GM12892 (cell line): ENCODE measurements around the gene SCYGR3.

Source experiments
- DNase-seq: peaks from one replicate; pipeline ENCODE4 v3.0.0; 2011; ENCODE audit not compliant: insufficient read length
- FAIRE-seq: peaks from 2 replicates; lab custom pipeline; 2011; peaks lifted over from hg19 to GRCh38; lab: Jason Lieb, UNC
- POLR2A ChIP-seq: IDR thresholded peaks from 2 replicates; pipeline ENCODE4 v1.6.1; 2011; ENCODE audit warnings: low read depth, low read length, control low read depth
- POLR2AphosphoS5 ChIP-seq: IDR thresholded peaks from 2 replicates; pipeline ENCODE4 v1.6.1; 2011; ENCODE audit warnings: low read depth, low read length, control low read depth
- TAF1 ChIP-seq: IDR thresholded peaks from 2 replicates; pipeline ENCODE4 v1.6.1; 2011; ENCODE audit warnings: low read depth, mild to moderate bottlenecking, control low read depth, low read length, borderline replicate concordance

Gene SCYGR3

DNA sequence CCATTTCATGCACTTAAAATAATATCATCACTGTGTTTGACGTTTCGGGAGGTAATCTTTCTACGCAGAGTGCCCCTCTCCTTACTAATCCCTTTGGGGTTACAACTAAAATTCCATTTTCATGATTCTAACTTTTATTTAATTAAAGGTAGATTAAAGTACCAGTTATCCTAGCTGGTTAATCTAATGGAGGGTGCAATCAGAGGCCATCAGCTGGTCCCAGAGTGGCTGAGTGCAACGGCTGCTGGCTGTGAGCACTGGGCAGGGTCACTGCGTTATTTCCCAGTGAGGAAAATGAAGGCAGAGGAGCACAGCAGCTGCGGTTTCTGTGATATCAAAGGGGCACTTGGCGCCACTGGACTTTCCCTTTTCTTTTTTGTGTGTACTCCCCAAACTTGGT lies 14.8 kb upstream of the SCYGR3 start:
- TF ChIP-seq POLR2AphosphoS5 (no peak), TAF1 (no peak), POLR2A (no peak)
- FAIRE-seq (no peak), DNase-seq (no peak)

DNA sequence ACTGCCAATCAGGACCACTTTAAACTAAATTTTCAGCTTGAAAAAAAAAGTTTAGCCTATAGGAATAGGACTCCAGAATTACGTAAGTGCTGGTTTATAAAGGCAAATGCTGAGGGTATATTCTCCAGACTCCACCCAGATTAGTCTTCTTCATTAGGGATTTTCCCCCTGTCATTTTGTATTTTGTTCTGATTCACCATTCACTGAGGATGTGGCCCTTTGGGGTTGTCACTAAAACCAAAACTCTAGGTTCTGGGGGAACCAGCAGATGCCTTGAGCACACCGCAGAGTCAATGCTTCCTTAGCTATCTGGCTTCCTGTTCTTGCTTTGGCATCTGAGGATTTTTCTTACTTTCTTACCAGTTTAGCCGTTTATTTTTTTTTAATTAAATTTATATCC lies 13.1 kb upstream of the SCYGR3 start:
- DNase-seq (no peak), FAIRE-seq (peak; percentile 79)
- TF ChIP-seq POLR2A = no peak
- no peak for TF ChIP-seq TAF1
- TF ChIP-seq POLR2AphosphoS5 = no peak

DNA sequence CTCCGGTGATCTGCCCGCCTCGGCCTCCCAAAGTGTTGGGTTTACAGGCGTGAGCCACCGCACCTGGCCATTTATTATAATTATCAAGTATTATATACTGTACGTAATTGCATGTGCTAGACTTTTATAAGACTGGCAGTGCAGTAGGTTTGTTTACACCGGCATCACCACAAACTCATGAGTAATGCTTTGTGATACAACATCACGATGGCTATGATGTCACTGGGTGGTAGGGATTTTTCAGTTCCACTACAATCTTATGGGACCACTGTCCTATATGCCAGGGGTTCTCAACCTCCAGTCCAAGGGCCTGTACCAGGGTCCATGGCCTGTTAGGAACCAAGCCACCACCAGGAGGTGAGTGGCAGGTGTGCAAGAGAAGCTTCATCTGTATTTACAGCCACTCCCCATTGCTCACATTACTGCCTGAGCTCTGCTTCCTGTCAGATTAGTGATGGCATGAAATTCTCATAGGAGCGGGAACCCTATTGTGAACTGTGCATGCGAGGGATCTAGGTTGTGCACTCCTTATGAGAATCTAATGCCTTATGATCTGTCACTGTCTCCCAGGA lies 12.0 kb upstream of the SCYGR3 start:
- DNase-seq = no peak
- no peak for TF ChIP-seq TAF1
- no peak for TF ChIP-seq POLR2A
- FAIRE-seq = no peak

DNA sequence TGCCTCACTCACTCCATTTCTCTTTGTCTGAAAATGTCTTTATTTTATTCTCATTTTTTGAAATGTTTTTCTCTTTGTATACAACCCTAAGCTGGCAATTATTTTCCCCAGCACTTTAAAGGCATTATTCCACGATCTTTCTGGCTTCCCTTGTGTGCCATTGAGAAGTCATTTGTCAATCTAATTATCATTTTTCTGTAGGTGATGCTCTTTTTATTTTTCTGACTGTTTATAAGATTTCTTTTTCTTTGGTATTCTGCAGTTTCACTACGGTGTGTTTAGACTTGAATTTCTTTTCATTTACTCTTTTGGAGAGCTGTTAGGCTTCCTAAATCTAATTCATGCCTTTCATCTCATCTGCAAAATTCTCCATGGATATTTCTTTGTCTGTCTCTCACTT lies 10.8 kb upstream of the SCYGR3 start:
- FAIRE-seq (no peak), DNase-seq (no peak)
- TF ChIP-seq POLR2AphosphoS5 = no peak

DNA sequence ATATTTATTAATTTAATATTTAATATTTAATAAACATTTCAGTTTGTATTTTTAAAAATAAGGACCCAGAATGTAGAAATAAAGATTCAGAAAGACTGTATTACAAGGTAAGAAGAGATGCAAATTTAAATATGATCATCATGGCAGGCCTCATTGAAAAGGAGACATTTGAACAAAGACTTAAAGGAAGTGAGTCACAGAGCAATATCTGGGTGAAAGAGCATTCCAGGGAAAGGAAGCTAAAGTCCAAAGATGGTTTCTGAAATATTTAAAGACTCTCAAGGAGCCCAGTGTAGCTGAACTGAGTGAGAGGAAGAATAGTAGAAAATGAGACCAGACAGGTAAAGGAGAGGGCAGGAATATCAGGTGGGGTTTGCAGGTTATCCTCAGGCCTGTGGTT lies 8.6 kb upstream of the SCYGR3 start:
- FAIRE-seq (no peak), DNase-seq (no peak)
- TF ChIP-seq POLR2AphosphoS5 (no peak), TAF1 (no peak), POLR2A (no peak)

DNA sequence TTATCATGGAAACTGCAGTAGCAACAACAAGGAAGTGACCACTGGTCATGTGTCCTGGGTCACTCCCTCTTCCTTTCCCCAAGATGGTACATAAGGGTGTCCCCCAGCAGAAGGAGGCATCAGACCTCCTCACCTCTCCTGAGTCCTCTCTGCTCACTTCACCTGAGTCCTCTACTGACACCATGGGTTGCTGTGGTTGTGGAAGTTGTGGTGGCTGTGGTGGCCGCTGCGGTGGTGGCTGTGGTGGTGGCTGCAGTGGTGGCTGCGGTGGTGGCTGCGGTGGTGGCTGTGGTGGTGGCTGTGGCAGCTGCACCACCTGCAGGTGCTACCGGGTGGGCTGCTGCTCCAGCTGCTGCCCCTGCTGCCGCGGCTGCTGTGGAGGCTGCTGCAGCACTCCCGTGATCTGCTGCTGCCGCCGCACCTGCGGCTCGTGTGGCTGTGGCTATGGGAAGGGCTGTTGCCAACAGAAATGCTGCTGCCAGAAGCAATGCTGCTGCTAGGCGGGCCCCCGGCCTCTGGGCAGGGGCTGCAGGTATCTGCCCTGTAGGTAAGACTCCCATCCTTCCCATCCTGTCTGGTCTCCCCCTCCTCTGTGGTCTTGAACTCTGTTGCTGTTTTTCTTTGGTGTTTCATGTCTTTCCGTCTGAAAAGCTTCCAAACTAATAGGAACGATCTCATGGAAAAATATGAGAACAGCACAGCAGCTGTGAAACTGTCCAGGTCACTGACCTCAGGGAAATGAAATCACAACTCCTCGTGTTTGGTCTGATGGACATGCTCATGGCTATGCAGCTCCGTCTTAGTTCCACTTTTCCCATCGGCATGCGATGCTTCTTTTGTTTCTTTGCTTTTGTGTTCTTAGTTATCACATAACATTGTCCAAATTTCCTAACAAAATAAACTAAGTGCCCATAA lies 2.9 kb upstream of the SCYGR3 start, which contains the start of gene SCYGR4:
TSS of gene SCYGR4 (plus strand) at position 183 of the 915 bp plus-strand sequence. CDS start at position 183, 0 bp downstream.
- FAIRE-seq (no peak), DNase-seq (no peak)
- TF ChIP-seq TAF1 (no peak), POLR2A (no peak), POLR2AphosphoS5 (no peak)

DNA sequence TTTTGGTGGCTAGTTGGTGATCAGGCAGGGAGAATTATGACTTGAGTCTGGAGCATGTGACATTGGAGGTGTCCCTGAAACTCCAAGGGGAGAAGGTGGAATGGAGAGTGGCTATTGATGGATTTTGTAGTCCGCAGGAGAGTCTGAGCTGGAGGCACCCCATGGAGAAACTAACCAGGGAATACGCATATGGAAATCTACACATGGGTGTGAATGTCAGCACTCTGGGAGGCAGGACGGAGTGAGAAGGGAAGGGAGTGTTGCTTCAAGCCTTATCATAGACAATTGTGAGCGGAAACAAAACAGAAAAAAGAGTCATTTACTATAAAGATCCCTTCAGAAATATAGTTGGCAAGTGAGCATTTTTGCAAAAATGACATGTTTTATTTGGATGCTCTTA lies 2.0 kb upstream of the SCYGR3 start:
- TF ChIP-seq POLR2A (no peak), TAF1 (no peak), POLR2AphosphoS5 (no peak)
- DNase-seq (no peak), FAIRE-seq (no peak)

DNA sequence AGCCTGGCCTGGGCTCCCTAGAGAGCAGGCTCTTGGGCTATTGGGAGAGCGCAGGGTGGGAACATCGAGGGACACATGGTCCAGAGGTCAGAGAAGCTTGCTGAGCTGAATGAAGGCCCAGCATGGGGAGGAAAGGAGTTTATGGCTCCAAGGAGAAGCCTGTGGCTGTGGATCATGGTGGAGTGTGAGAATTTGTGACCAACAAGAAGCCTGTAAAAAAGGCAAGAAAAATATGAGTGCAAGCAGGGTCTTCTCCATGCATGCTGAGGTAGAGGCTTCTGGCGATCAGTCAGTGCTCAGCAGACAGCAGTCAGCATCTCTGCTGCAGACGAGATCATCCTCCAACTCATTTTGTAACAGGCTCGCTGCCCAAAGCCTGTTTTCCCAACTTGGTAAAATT lies 1.3 kb upstream of the SCYGR3 start:
- DNase-seq = no peak
- FAIRE-seq = no peak
- TF ChIP-seq TAF1 = no peak
- TF ChIP-seq POLR2AphosphoS5 = no peak
- TF ChIP-seq POLR2A = no peak

DNA sequence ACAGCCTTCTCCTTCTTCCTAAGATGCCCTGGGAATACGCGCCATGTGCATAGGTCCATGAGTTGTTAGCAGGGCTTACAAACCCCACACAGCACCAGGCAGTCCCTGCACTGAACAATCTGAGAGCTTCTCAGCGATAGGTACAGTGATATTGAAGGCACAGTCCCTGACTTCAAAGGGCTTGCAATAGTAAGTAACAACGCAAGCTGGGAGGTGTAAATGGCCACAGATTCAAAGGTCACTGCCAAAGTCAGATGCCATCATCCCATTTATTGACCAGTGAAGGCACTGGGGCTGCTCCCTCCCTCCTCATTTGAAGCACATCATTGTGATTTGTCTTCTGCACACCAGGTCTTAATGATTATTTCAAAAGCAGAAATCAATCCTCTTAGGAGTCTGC lies 541 bp upstream of the SCYGR3 start:
- TF ChIP-seq POLR2A = no peak
- FAIRE-seq = no peak

DNA sequence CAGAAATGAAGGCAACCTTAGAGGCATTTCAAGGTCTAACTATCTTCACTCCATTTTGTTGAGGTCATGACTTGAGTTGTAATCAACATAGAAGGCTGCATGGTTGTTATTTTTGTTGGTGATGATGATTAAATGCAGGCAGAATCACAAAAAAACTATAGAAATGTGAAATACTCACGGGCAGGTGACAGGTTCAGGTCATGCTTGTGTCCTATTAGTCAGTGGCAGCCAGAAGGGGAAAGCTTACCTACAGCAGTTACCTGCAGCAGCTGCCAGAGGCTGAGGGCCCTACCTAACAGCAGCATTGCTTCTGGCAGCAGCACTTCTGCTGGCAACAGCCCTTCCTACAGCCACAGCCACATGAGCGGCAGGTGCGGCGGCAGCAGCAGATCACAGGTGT lies 394 bp downstream of the SCYGR3 start:
- TF ChIP-seq POLR2A = no peak
- no peak for TF ChIP-seq POLR2AphosphoS5
- TF ChIP-seq TAF1 = no peak
- FAIRE-seq (no peak), DNase-seq (no peak)

More for the DNA sequence above, 541 bp upstream of the SCYGR3 start:
- DNase-seq = no peak

DNA sequence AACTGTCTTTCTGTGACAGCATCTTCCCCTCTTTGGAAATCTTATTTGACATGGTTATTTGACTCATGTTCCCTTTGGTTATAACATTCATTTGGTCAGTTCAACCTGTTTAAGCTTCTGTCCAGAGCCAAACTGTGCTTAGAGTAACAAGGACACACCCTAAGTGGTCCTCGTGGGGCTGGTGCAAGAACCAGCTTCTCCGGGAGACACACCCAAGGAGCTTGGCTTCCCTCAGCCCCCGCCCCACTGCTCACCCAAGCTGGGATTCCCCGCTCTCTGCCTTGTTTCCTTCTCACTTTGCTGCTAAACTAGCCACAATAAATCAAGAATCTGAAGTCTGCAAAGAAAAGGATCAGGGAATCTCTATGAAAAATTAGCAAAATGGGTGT lies 1.4 kb downstream of the SCYGR3 start:
- no peak for TF ChIP-seq TAF1
- TF ChIP-seq POLR2AphosphoS5 = no peak
- no peak for TF ChIP-seq POLR2A
- DNase-seq (no peak), FAIRE-seq (no peak)

DNA sequence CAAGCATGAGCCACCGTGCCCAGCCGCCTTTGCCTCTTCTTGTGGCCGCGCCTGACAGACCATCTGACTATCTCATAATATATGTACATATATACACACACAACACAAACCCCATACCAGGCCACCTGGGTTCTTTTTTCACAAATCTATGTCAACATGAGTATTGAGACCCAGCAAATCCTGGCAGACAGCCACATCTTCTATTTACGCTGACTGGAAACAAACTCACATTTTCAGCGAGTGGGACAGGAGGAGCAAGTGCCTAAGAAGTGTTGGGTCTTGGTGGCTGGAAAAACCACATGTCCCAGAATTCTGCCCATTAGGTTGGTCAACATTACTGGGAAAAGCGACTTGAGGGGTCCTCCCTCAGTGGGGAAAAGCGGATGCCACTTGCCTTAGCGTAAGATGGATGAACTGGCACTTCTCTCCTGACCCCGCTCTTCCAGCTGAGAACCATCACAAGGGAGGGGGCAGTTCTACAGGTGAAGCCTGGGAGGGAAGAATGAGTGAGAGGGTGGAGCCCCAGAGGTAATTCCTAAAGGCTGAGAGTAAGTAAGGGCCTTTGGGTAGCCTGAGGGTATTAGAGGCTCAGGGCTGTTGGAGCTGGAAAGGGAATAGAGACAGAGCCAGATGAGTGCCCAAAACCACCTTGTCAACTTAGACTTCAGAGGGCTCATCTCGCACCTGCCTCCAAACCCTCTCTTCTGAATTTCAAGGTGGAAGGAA lies 1.9 kb downstream of the SCYGR3 start:
- TF ChIP-seq POLR2A = no peak
- TF ChIP-seq TAF1 = no peak
- no peak for TF ChIP-seq POLR2AphosphoS5
- FAIRE-seq (no peak), DNase-seq (no peak)

DNA sequence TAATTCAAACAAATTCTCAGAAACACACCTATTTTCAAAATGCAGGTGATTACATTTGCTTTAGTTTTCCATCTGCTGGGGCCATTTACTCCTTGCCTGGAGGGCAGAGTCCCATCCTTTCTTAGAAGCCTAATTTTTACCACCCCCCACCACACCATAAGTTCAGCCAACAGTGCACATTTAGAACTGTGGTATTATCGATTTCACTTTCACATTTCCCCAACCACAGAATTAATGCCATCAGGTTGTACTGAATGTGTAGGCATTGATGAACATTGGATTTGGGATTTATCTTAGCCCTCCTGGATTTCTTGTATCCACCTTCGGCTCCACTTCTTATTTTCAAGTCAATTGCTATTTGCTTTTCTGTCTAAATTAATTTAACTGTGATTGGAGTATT lies 4.5 kb downstream of the SCYGR3 start:
- DNase-seq = no peak
- TF ChIP-seq TAF1 (no peak), POLR2A (no peak), POLR2AphosphoS5 (no peak)
- FAIRE-seq = peak; percentile 58
